ENCODE results near the gene STIM1.

The STIM1 gene

GRCh38 chr11:4025967-4026324, 170.5 kb downstream of the STIM1 start:
- TF ChIP-seq REST (IDR thresholded peaks at IDR 0.05; ENCODE audit: insufficient replicate concordance, low read depth): no peak
- TF ChIP-seq CTCF (IDR thresholded peaks at IDR 0.05; ENCODE audit: insufficient read depth, low read length): no peak
- TF ChIP-seq SPI1 (IDR thresholded peaks at IDR 0.05; ENCODE audit: borderline replicate concordance, low read depth): no peak
- TF ChIP-seq POLR2AphosphoS5 (IDR thresholded peaks at IDR 0.05; ENCODE audit: low read depth): no peak
- no peak for TF ChIP-seq GABPA (IDR thresholded peaks at IDR 0.05; ENCODE audit: low read depth)
- Histone ChIP-seq H3K4me3 (replicated peaks; ENCODE audit: insufficient read depth, low read length) (no peak overlapping the region), H3K27me3 (ENCODE audit: insufficient read depth, poor library complexity, severe bottlenecking) (no peaks in the 10 kb centered on the region), H3K27ac (replicated peaks) (no peak overlapping the region)
- no peak for DNase-seq (ENCODE audit: low read depth in 1 of 2, low spot score in 1 of 2)

GRCh38 chr11:4026389-4026788, 170.9 kb downstream of the STIM1 start:
- Histone ChIP-seq H3K4me3 (replicated peaks; ENCODE audit: insufficient read depth, low read length) (no peak overlapping the region), H3K27me3 (ENCODE audit: insufficient read depth, poor library complexity, severe bottlenecking) (no peaks in the 10 kb centered on the region), H3K27ac (replicated peaks) (no peak overlapping the region)
- no peak for DNase-seq (ENCODE audit: low read depth in 1 of 2, low spot score in 1 of 2)
- TF ChIP-seq CTCF (IDR thresholded peaks at IDR 0.05; ENCODE audit: insufficient read depth, low read length) (no peak), REST (IDR thresholded peaks at IDR 0.05; ENCODE audit: insufficient replicate concordance, low read depth) (no peak), POLR2AphosphoS5 (IDR thresholded peaks at IDR 0.05; ENCODE audit: low read depth) (no peak), GABPA (IDR thresholded peaks at IDR 0.05; ENCODE audit: low read depth) (no peak), SPI1 (IDR thresholded peaks at IDR 0.05; ENCODE audit: borderline replicate concordance, low read depth) (no peak)

- Histone ChIP-seq H3K27me3 (ENCODE audit: insufficient read depth, poor library complexity, severe bottlenecking) (no peaks in the 10 kb centered on the region), H3K27ac (replicated peaks) (no peak overlapping the region)
- TF ChIP-seq POLR2AphosphoS5 (IDR thresholded peaks at IDR 0.05; ENCODE audit: low read depth) (no peak), CTCF (IDR thresholded peaks at IDR 0.05; ENCODE audit: insufficient read depth, low read length) (no peak), REST (IDR thresholded peaks at IDR 0.05; ENCODE audit: insufficient replicate concordance, low read depth) (no peak), GABPA (IDR thresholded peaks at IDR 0.05; ENCODE audit: low read depth) (no peak), SPI1 (IDR thresholded peaks at IDR 0.05; ENCODE audit: borderline replicate concordance, low read depth) (no peak)
Measured at GRCh38 chr11:4027746-4028145, 172.3 kb downstream of the STIM1 start.

More at GRCh38 chr11:4027746-4028145, 172.3 kb downstream of the STIM1 start:
- no peak overlapping the region for H3K4me3 ChIP-seq (replicated peaks; ENCODE audit: insufficient read depth, low read length)
- no peak for DNase-seq (ENCODE audit: low read depth in 1 of 2, low spot score in 1 of 2)

Data from HL-60 (cell line).